Adrenal gland (tissue), 5 donors: ENCODE results near the gene TTLL12.
"Not testable (repeated sequence)": the region's sequence is repeated elsewhere in the genome, so short reads cannot be mapped to it uniquely, and the experiment has no call there.

Source experiments
- CTCF ChIP-seq, 6 experiments: fragments of 450-650 bp in 4 of 6; fragments of 200-600 bp in 2 of 6; sonication (generic) in 1 of 6; IDR thresholded peaks; 1 replicate in 5 of 6; 2 replicates in 1 of 6; pipeline versions ENCODE4 v1.5.1 to v1.8.0; 2016 to 2021; ENCODE audit warnings: antibody characterized with exemption in 6 of 6, mild to moderate bottlenecking in 2 of 6, moderate library complexity in 1 of 6
- POLR2A ChIP-seq, 2 donors: fragments of 450-650 bp; IDR thresholded peaks; one replicate each; pipeline ENCODE4 v1.6.1; 2017; ENCODE audit warnings: antibody characterized with exemption in 2 of 2, mild to moderate bottlenecking in 2 of 2, moderate library complexity in 1 of 2
- donor health status: DM: no; HTN: no; CAD: no.

GRCh38 chr22:43145371-43145770, 41.6 kb downstream of the TTLL12 start:
- TF ChIP-seq CTCF, POLR2A (IDR thresholded peaks at IDR 0.05): not testable (repeated sequence)
